HG03108 (cell line): Measurements from ENCODE around the gene CCHCR1.

Experiments
- ATAC-seq: cut with Tn5 transposase; IDR thresholded peaks from one replicate; pipeline ENCODE4 v1.9.1; 2021; ENCODE audit warnings: moderate library complexity; ENCODE audit not compliant: unreplicated experiment

The CCHCR1 gene

GRCh38 chr6:31112478-31112877 is 45.1 kb downstream of the CCHCR1 start, which contains the start of gene C6orf15:
TSS of gene C6orf15 (minus strand) at chr6:31112575. CDS start at chr6:31112555, 20 bp downstream.
- no peak for ATAC-seq

- no peak for ATAC-seq
Measured at GRCh38 chr6:31111712-31112111, 45.9 kb downstream of the CCHCR1 start.

- no peak for ATAC-seq
Measured at GRCh38 chr6:31110825-31111582, 46.6 kb downstream of the CCHCR1 start.

- no peak for ATAC-seq
Measured at GRCh38 chr6:31107052-31107451, 50.5 kb downstream of the CCHCR1 start.

- ATAC-seq, result no peak
Measured at GRCh38 chr6:31103136-31103535, 54.5 kb downstream of the CCHCR1 start.

GRCh38 chr6:31098449-31098938 is 59.1 kb downstream of the CCHCR1 start:
- no peak for ATAC-seq

GRCh38 chr6:31096656-31097055 is 60.9 kb downstream of the CCHCR1 start:
- ATAC-seq, result no peak

GRCh38 chr6:31096215-31096614 is 61.4 kb downstream of the CCHCR1 start:
- ATAC-seq, result no peak

- no peak for ATAC-seq
Measured at GRCh38 chr6:31094389-31094881, 63.2 kb downstream of the CCHCR1 start.

GRCh38 chr6:31092769-31093505 is 64.7 kb downstream of the CCHCR1 start:
- no peak for ATAC-seq
